AG09319 (cell line): Measurements from ENCODE around the gene RNU1-4.
"Not testable (repeated sequence)": the region's sequence is repeated elsewhere in the genome, so short reads cannot be mapped to it uniquely, and the experiment has no call there.

Experiments
- DNase-seq: peaks from one replicate; pipeline ENCODE4 v3.0.0-alpha.2; 2010; ENCODE audit warnings: low read depth; ENCODE audit errors: extremely low read depth

The RNU1-4 gene

GRCh38 chr1:16787711-16788110 lies 47.4 kb downstream of the RNU1-4 start:
- not testable (repeated sequence) for DNase-seq
